A673 (cell line): Measurements from ENCODE around the gene SGK1. TPM values are rescaled to one million over a fixed set of nuclear protein-coding genes. Genes with fewer than 3 reads are reported as not detected.

Experiments used
- BruUV-seq: library from RNA; stranded (reverse); fragments of 400-500 nt; replicated peaks from 2 replicates; lab custom pipeline; 2021; lab: Mats Ljungman, UMichigan
- CTCF ChIA-PET: fragments of 300-600 bp; sonication (Branson Sonifier 250); formaldehyde crosslinking; loops from one replicate; lab custom pipeline; 2022; ENCODE audit warnings: antibody characterized with exemption; lab: Charles Lee
- POLR2A ChIA-PET: fragments of 300-600 bp; sonication (Branson Sonifier 250); formaldehyde crosslinking; loops from one replicate; lab custom pipeline; 2022; ENCODE audit warnings: antibody characterized with exemption; ENCODE audit not compliant: low non-redundant PET; lab: Charles Lee
- DNase-seq: peaks from one replicate; pipeline ENCODE4 v3.0.0-alpha.2; 2015; ENCODE audit warnings: low spot score
- H3K27ac ChIP-seq: fragments of 200-600 bp; sonication (generic); 2 replicates; pipeline ENCODE4 v1.5.1; 2016; ENCODE audit warnings: mixed run types, low read depth, mild to moderate bottlenecking, mixed read lengths, antibody characterized with exemption, low read length; ENCODE audit not compliant: poor library complexity, severe bottlenecking
- H3K27me3 ChIP-seq: fragments of 200-600 bp; sonication (generic); replicated peaks from 2 replicates; pipeline ENCODE4 v1.6.1; 2017; ENCODE audit warnings: mixed run types, low read depth, mild to moderate bottlenecking, mixed read lengths, antibody characterized with exemption, low read length; ENCODE audit not compliant: insufficient read depth, poor library complexity
- H3K36me3 ChIP-seq: fragments of 200-600 bp; sonication (generic); 2 replicates; pipeline ENCODE4 v1.6.1; 2016; ENCODE audit warnings: mixed run types, mild to moderate bottlenecking, mixed read lengths, antibody characterized with exemption, low read length; ENCODE audit not compliant: insufficient read depth, poor library complexity, severe bottlenecking
- H3K4me1 ChIP-seq: fragments of 200-600 bp; sonication (generic); 2 replicates; pipeline ENCODE4 v1.6.1; 2017; ENCODE audit warnings: mixed run types, mild to moderate bottlenecking, mixed read lengths, antibody characterized with exemption, low read length; ENCODE audit not compliant: insufficient read depth, poor library complexity, severe bottlenecking
- H3K4me3 ChIP-seq: fragments of 200-600 bp; sonication (generic); 2 replicates; pipeline ENCODE4 v1.5.1; 2016; ENCODE audit warnings: low read depth, mixed run types, mild to moderate bottlenecking, mixed read lengths, low read length; ENCODE audit not compliant: poor library complexity, severe bottlenecking
- H3K9me3 ChIP-seq: fragments of 200-600 bp; sonication (generic); 2 replicates; pipeline ENCODE4 v1.6.1; 2016; ENCODE audit warnings: mixed run types, low read depth, mild to moderate bottlenecking, mixed read lengths, antibody characterized with exemption, low read length; ENCODE audit not compliant: poor library complexity, severe bottlenecking
- EZH2 ChIP-seq: fragments of 200-600 bp; sonication (generic); IDR thresholded peaks from 2 replicates; pipeline ENCODE4 v1.6.1; 2017; ENCODE audit warnings: borderline replicate concordance, low read depth, mild to moderate bottlenecking, mixed read lengths, antibody characterized with exemption, low read length; ENCODE audit not compliant: poor library complexity, severe bottlenecking
- intact Hi-C: fragments of 100-400 bp; cut with micrococcal nuclease; formaldehyde crosslinking; loops from one replicate; pipeline ENCODE4 v1.10.0; 2022; ENCODE audit not compliant: unreplicated experiment
- total RNA-seq: library from RNA; stranded (reverse); gene quantifications from 2 replicates; pipeline ENCODE4 v1.2.3, GENCODE V29; 2021
- TF ChIP-seq, protein P1 (sequence below): fragments of 300-800, 200-600 bp; sonication (generic); conservative IDR thresholded peaks from 2 replicates; pipeline ENCODE4 v1.5.1; 2017; ENCODE audit warnings: low read depth, mild to moderate bottlenecking, antibody characterized with exemption, low read length, moderate library complexity, mixed read lengths

Gene SGK1
- total RNA-seq, 1 experiment from 2014 or later = 73.3 TPM

GRCh38 chr6:134161041-134161440, 156.9 kb downstream of the SGK1 start:
- CTCF ChIA-PET = interaction anchor here (1.1 kb wide), 1 partner anchor 780 kb away, joined by 3 read pairs; no protein-coding TSS in a partner anchor
- intact Hi-C loops = no loop called here

DNA sequence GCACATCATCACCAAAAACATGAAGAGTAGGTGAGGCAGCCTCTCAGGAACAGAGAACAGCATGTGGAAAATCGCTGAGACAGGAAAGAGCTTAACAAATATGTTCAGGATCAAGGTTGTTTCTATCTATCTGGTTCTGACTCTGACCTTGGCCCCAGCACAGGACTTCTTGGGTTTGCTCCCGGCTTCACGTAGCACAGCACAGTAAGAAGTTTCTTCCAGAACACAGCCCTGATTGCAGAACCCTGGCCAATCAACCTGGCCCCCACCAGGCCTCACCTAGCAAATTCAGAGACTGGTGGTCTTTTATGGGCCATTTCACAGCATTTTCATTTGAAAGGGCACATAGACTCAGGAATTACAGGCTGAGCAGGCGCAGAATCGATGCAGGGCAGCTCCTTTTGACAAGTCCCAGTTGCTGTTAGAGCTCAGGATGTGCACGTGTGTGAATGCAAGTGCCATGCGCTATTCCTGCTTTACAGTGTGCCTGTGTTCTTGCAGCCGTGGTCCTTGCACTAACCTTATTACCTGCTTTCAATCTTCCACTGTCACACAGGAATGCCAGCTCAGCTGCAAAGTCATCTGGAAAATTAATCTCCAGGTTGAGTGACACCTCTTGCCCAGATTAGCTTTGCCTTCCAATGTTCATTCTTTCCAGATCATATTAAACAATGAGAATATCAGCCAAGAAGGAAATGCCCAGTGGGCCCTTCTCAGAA, 165.0 kb downstream of the SGK1 start:
- Histone ChIP-seq H3K4me1 (no peaks in the 10 kb centered on the region), H3K4me3 (no peak overlapping the region), H3K9me3 (no peaks in the 10 kb centered on the region), H3K27ac (no peak overlapping the region), H3K27me3 (no peaks in the 10 kb centered on the region), H3K36me3 (no peaks in the 10 kb centered on the region)
- TF ChIP-seq, protein P1, sequence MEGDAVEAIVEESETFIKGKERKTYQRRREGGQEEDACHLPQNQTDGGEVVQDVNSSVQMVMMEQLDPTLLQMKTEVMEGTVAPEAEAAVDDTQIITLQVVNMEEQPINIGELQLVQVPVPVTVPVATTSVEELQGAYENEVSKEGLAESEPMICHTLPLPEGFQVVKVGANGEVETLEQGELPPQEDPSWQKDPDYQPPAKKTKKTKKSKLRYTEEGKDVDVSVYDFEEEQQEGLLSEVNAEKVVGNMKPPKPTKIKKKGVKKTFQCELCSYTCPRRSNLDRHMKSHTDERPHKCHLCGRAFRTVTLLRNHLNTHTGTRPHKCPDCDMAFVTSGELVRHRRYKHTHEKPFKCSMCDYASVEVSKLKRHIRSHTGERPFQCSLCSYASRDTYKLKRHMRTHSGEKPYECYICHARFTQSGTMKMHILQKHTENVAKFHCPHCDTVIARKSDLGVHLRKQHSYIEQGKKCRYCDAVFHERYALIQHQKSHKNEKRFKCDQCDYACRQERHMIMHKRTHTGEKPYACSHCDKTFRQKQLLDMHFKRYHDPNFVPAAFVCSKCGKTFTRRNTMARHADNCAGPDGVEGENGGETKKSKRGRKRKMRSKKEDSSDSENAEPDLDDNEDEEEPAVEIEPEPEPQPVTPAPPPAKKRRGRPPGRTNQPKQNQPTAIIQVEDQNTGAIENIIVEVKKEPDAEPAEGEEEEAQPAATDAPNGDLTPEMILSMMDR = no peak
- TF ChIP-seq EZH2 = no peak
- intact Hi-C loops = no loop called here
- CTCF ChIA-PET = interaction anchor here (2.5 kb wide), 1 partner anchor 729 kb away, joined by 7 read pairs; no protein-coding TSS in a partner anchor
- BruUV-seq = no TSS peak
- DNase-seq = no peak
- POLR2A ChIA-PET = no interaction called here

More at GRCh38 chr6:134161041-134161440, 156.9 kb downstream of the SGK1 start:
- no peak overlapping the region for H3K27ac ChIP-seq
- no peaks in the 10 kb centered on the region for H3K4me1 ChIP-seq
- TF ChIP-seq EZH2 = no peak
- TF ChIP-seq, protein P1 = no peak
- no TSS peak for BruUV-seq
- no peak for DNase-seq
- POLR2A ChIA-PET = no interaction called here
- H3K9me3 ChIP-seq = no peaks in the 10 kb centered on the region
- no peak overlapping the region for H3K4me3 ChIP-seq
- H3K36me3 ChIP-seq = no peaks in the 10 kb centered on the region
- H3K27me3 ChIP-seq = no peaks in the 10 kb centered on the region

DNA sequence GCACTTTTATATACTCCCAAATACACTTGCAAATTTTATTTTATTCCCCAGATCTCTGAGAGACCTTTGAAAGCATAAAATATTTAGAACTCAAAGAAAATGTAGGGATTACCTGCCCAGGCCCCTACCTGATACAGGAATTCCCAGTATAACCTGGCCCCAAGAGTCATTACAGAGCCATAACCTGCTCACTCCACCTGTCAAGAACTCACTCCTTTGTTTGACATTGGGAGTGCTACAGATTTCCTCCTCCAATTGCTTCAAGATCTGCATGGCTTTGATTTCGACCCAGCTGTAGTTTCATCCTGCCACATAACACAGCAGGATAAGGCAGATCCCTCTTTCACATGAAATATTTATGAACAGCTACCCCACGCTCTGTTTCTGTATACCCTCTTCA, 169.3 kb downstream of the SGK1 start:
- ChIA-PET POLR2A (no interaction called here), CTCF (no interaction called here)
- BruUV-seq = no TSS peak
- Histone ChIP-seq H3K36me3 (no peaks in the 10 kb centered on the region), H3K9me3 (no peaks in the 10 kb centered on the region), H3K27ac (no peak overlapping the region), H3K4me3 (no peak overlapping the region), H3K4me1 (no peaks in the 10 kb centered on the region), H3K27me3 (no peaks in the 10 kb centered on the region)
- DNase-seq = no peak
- intact Hi-C loops = no loop called here
- TF ChIP-seq, protein P1 = no peak
- TF ChIP-seq EZH2 = no peak
